Measurements from ENCODE around the gene USP37.
"Not testable (repeated sequence)": the region's sequence is repeated elsewhere in the genome, so short reads cannot be mapped to it uniquely, and the experiment has no call there.

Gene USP37

DNA sequence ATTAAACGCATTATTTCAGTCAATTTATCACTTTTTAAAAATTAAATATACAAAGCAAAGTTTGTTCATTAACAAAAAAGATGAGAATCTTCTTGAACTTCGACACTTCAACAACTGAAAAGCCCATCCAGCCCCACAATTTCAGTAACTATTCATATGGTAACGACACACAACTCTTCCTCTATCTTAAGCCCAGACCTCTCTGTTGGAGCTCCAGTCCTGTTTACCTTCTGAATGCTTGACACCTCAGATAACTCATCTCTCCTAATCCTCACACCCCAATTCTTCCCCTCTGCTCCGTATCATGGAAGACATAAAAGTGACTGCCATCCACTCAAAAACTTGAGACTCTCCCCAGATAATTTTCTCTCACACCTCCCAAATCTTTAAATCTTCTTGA is 12.6 kb downstream of the USP37 start:
- DNase-seq (ENCODE audit: low spot score): no peak

DNA sequence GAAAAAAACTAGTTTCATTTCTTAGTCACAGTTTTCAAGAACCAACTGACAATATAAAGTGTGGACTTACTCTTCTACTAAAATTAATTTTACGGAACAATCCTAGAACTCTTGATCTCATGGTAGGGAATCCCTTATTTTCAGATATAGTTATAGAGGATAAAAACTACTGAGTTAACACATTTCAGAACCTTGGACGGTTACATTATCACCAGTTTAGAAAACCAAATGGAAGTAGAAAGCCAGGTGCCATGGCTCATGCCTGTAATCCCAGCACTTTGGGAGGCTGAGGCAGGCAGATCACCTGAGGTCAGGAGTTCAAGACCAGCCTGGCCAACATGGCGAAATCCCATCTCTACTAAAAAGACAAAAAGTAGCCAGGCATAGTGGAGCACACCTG is 13.9 kb downstream of the USP37 start:
- DNase-seq (ENCODE audit: low spot score): not testable (repeated sequence)

DNA sequence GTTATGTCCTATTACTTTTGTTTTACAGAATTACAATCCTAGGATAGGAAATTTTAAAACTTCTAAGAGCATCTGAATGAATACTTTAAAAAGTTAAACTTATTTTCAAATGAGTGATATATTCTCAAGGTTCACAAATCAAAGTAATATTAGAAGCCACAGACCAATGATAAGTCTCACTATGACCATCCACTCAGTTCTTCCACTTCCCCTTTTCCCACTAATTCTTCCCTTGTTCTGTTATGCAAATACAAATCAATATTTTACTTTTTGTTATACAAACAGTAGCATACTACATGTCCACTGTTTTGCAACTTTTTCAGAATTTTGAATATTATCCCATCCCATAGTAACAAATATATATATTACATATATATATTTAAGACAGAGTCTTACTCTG is 20.2 kb downstream of the USP37 start:
- no peak for DNase-seq (ENCODE audit: low spot score)

DNA sequence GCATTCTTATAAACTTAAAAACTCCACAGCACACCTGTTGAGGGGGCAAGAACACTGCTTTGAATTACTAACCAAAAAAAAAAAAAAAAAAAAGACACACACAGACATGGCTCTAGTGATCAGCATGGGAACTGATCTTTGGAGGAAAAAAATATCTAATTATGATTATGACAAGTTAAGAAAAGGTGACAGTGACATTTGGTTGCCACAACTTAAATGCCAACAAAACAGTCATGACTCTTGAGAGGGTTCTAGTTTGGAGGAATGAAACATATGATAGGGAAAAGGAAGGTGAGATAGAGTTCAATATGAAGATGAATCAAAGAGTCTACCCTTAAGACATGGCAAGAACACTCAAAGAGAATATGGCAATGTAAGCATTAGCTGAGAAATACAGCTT is 20.6 kb downstream of the USP37 start:
- DNase-seq (ENCODE audit: low spot score): no peak

GRCh38 chr2:218546012-218546411 is 22.1 kb downstream of the USP37 start:
- no peak for DNase-seq (ENCODE audit: low spot score)

GRCh38 chr2:218540015-218540414 is 28.1 kb downstream of the USP37 start:
- DNase-seq (ENCODE audit: low spot score): no peak

DNA sequence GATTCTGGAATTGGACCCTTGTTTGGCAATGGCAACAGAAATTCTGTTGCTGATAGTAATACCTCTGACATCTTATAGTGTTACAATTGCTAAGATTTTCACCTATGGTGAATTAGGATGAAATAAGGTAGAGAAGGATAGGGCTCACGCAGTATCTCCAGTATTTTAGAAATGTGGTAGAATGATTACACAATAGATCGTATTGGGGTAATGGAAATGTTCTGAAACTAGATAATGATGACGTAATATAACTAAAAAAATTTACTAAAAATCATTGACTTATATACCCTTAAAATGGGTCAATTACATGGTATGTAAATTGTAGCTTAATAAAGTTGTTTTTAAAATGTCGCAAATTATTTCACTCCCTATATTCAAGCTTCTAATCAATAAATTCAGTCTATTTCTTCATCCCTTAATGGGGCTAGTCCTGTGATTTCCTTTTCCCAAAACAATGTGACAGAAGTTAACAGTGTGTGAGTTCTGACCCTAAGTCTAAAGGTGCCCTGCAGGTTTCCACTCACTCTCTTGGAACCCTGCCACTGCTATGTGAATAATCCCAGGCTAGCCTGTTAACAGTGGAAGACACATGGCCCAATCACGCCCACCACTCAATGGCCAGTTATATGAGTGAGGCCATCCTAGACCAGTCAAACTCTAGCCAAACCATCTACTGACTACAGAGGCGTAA is 31.2 kb downstream of the USP37 start:
- no peak for DNase-seq (ENCODE audit: low spot score)

- no peak for DNase-seq (ENCODE audit: low spot score)
These were observed 38.2 kb downstream of the USP37 start for GRCh38 chr2:218529990-218530389.

GRCh38 chr2:218528409-218528808 is 39.7 kb downstream of the USP37 start:
- not testable (repeated sequence) for DNase-seq (ENCODE audit: low spot score)

DNA sequence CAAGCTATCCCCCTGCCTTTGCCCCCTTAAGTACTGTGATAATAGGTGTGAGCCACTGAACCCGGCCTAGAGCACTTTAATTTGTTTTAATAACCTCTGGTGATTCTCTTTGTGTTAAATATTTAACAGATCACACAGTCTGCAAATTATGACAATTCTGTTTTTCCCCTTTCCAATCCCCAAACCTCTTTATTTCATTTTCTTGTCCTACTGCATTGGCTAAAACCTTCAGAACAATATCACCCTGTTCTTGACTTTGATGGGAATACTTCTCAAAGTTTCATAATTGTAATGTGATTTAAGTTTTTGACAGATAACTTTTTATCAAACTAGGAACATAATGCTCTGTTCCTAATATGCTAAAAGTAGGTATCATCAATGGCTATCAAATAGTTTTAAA is 44.5 kb downstream of the USP37 start:
- no peak for DNase-seq (ENCODE audit: low spot score)

GRCh38 chr2:218518876-218519275 is 49.3 kb downstream of the USP37 start:
- no peak for DNase-seq (ENCODE audit: low spot score)

DNA sequence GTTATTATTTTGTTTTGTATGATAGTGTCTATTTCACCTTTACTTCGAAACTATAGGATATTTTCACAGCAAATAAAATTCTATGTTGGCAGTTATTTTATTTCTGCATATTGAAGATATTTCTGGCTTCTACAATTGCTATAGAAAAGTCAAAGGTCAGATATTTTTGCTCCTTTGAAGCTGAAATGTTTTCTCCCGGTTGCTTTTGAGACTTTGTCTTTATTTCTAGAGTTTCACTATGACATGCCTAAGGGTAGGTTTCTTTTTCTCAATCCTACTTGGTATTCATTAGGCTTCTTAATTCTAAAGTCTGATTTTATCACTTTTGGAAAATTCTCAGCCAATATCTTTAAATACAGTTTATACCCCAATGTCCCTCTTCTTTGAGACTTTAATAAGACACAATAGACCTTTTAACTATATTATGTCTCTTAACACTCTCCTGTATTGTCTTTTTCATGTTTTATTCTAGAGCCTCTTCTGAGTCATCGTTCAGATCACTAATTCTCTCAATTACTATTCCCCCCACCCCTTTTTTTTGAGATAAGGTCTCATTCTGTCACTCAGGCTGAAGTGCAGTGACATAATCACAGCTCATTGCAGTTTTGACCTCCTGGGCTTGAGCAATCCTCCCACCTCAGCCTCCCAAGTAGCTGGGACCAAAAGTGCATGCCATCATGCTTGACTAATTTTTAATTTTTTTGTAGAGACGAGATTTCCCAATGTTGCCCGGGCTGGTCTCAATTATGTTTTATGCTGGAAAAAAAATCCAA is 50.5 kb downstream of the USP37 start:
- no peak for DNase-seq (ENCODE audit: low spot score)

DNA sequence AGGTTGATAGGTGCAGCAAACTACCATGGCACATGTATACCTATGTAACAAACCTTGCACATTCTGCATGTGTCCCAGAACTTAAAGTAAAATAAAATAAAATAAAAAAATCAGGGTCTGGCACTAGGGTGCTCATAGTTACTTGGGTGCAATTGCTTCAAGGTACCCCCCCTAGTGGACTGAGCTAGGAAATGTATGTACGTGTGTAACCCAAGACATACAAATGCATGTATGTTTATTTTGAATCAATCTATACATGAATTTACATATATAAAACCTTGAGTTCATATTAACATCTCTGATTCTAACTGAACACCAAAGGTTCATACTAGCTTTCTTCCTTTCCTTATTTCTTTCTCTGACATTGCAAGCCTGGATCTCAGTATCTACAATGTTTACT is 51.5 kb downstream of the USP37 start:
- peak; percentile 10 for DNase-seq (ENCODE audit: low spot score)

- peak; percentile 4 for DNase-seq (ENCODE audit: low spot score)
These were observed 54.5 kb downstream of the USP37 start for GRCh38 chr2:218513676-218514075.

DNA sequence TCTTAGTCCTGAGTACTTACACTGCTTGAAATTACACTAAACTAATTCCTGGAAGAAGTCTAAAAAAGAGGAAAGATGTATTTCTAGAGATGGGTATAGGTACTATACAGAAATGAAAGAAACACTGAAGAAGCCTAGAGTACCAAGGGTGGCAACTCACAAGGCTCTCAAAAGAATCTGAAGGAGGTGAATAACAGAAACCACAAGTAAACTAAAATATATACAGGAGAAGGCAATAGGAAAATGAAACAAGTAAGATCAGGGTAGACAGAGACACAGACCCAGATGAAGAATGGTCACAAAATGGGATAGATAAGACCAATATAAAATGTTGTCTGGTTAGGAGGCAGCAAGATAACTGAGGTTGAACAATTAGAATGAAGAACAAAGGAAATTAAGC is 59.9 kb downstream of the USP37 start:
- DNase-seq (ENCODE audit: low spot score): no peak

- DNase-seq (ENCODE audit: low spot score): no peak
These were observed 62.3 kb downstream of the USP37 start for GRCh38 chr2:218505754-218506371.

DNA sequence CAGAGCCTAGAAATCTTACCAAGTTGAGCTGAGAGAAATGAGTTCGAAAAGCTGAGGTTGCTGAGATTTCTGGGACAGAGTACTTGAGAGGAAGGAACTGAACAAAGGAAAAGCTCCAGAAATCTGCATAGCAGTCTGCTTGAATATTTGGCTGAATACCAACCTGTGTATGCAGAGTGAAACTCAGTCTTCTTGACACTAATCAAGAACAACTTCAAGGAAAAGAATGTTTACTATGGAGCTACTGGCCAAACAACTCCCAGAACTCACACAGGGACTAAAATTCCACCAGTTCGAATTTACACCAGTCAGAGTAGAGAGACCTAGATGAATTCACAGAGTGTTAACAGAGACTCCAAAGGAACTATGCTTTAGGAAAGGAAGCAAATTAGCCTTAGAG is 66.5 kb downstream of the USP37 start:
- DNase-seq (ENCODE audit: low spot score): peak; percentile 30

DNA sequence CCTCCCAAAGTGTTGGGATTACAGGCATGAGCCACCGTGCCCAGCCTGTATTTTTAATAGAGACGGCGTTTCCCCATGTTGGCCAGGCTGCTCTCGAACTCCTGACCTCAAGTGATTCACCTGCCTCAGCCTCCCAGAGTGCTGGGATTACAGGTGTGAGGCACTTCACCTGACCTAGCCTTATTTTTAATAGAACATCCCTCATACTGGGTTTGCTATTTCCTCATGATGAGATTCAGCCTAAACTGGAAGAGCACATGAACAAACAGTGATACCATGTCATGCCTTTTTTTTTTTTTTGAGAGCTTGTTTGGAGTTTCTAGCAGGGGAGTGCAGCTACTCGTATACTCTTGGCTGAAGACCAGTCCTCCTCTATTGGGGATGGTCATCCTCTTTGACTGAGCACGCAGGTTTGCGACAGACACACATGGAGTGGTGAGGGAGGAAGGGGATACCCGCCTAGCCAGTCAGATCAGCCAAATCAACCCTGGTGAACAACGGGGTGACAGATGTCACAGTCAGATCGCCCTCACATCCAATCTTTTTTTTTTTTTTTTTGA is 67.6 kb downstream of the USP37 start:
- DNase-seq (ENCODE audit: low spot score): no peak

DNA sequence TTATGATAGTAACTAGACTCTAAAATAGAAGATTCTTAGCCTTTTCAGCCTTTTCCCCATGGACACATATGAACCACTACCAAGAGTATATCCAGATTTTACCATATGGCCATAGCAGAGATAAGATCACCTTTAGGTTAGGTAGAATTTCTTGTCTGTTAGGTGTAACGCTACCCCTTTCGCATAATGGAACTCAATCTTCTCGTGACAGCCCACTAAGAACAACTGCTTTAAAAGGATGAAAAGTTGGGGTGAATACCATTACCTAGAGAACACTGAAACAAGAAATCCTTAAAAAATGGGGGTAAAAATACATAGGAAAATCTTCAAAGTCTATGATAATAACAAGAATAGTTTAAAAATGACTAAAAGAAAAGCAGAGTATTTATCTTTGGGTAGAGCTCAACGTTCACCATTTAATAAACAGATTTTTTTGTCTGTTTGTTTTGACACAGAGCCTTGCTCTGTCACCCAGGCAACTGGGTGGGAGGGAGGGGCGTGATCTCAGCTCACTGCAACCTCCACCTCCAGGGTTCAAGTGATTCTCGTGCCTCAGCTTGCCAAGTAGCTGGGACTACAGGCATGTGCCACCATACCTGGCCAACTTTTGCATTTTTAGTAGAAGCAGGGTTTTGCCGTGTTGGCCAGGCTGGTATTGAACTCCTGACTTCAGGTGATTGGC is 82.0 kb downstream of the USP37 start:
- peak; percentile 9 for DNase-seq (ENCODE audit: low spot score)

DNA sequence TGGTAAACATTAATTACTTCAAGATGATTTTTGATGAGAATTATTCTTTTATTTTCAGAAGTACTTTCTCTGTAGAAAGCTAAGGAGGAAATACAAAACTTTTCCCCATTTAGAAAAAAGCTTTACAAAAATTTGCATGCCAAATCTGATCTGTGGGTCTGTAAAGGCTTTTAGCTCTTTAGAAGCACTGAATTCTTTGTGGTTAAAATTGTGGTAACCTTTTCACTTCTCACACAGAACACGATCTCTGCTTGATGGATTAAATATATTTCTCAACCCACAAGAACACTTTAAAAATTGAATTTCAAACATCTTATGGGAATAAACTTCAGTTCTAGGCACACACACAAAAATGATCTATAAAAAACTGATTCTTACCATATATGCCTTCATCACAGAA is 85.5 kb downstream of the USP37 start:
- DNase-seq (ENCODE audit: low spot score): no peak

DNA sequence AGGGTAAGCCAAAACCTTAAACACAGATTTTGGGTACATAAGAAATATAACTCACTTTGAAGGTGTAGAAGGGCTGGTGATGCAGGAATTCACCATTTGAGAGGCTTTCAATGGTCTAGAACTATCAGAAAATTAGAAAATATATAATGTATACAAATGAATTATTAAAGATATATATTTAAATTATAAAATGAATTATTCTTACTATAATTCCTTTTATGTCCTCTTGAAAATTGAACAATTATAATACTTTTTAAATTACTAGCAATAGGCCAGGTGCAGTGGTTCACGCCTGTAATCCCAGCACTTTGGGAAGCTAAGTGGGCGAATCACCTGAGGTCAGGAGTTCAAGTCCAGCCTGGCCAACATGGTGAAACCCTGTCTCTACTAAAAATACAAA is 88.6 kb downstream of the USP37 start:
- no peak for DNase-seq (ENCODE audit: low spot score)

- peak; percentile 1 for DNase-seq (ENCODE audit: low spot score)
These were observed 89.6 kb downstream of the USP37 start for GRCh38 chr2:218478544-218478943.

All from AG08396 (cell line).